HG03139 (cell line): ENCODE measurements around the gene PNPLA4.

Source experiments
- ATAC-seq: cut with Tn5 transposase; IDR thresholded peaks from one replicate; pipeline ENCODE4 v1.9.1; 2021; ENCODE audit not compliant: unreplicated experiment

PNPLA4 gene

DNA sequence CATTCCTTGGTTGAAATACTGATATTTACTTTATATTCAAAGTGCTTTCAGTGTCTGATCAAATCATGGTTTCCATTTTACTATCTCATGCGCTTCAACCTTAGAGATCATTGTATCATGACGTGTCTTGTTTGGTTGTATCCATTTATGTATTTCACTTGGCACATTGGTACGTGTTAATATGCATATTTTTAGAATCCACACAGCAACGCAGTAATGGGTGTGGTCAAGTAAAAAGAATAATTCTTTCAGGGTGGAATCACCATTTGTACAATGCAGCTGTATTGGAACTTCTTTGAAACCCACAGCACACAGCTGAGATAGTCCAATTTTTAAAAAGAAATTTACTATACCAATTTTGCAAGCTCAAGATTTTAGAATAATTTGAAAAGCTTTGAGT, 55.2 kb downstream of the PNPLA4 start:
- ATAC-seq = no peak

- no peak for ATAC-seq
These were observed 75.0 kb downstream of the PNPLA4 start for GRCh38 chrX:7852166-7852565.
